NCI-H2107 treated with DMSO at 0.1 percent for 48 hours (cell line): ENCODE measurements around the gene PALD1.

Experiments used
- DNase-seq: peaks from one replicate; lab custom pipeline; 2025; ENCODE audit not compliant: unreplicated experiment; lab: John Stamatoyannopoulos, UW

Gene PALD1

GRCh38 chr10:70534281-70534680, 55.7 kb downstream of the PALD1 start:
- no peak for DNase-seq

- DNase-seq, result no peak
These were observed 56.4 kb downstream of the PALD1 start for GRCh38 chr10:70535001-70535400.

GRCh38 chr10:70535451-70535850, 56.9 kb downstream of the PALD1 start:
- no peak for DNase-seq

- no peak for DNase-seq
These were observed 57.8 kb downstream of the PALD1 start for GRCh38 chr10:70536196-70536861.

GRCh38 chr10:70537398-70538194, 59.0 kb downstream of the PALD1 start:
- no peak for DNase-seq

- DNase-seq, result no peak
These were observed 59.6 kb downstream of the PALD1 start for GRCh38 chr10:70538195-70538520.

- no peak for DNase-seq
These were observed 60.3 kb downstream of the PALD1 start for GRCh38 chr10:70538731-70539338.

GRCh38 chr10:70539471-70539870, 60.9 kb downstream of the PALD1 start:
- DNase-seq, result no peak

GRCh38 chr10:70540089-70540788, 61.7 kb downstream of the PALD1 start:
- DNase-seq, result no peak

- no peak for DNase-seq
These were observed 62.3 kb downstream of the PALD1 start for GRCh38 chr10:70540789-70541360.

GRCh38 chr10:70541736-70542564, 63.4 kb downstream of the PALD1 start:
- no peak for DNase-seq

GRCh38 chr10:70542565-70542938, 64.0 kb downstream of the PALD1 start:
- DNase-seq, result no peak

GRCh38 chr10:70543911-70544310, 65.3 kb downstream of the PALD1 start:
- DNase-seq, result no peak

GRCh38 chr10:70544431-70545340, 66.1 kb downstream of the PALD1 start:
- peak; percentile 16 for DNase-seq

GRCh38 chr10:70546584-70546983, 68.0 kb downstream of the PALD1 start:
- DNase-seq, result no peak

- DNase-seq, result no peak
These were observed 70.9 kb downstream of the PALD1 start for GRCh38 chr10:70549351-70549961.

- DNase-seq, result peak; percentile 20
These were observed 71.4 kb downstream of the PALD1 start for GRCh38 chr10:70549962-70550458.

- no peak for DNase-seq
These were observed 71.9 kb downstream of the PALD1 start for GRCh38 chr10:70550459-70550858.

GRCh38 chr10:70551466-70551865, 72.9 kb downstream of the PALD1 start:
- DNase-seq, result no peak
